ENCODE results near the gene AJAP1. TPM values are rescaled to one million over a fixed set of nuclear protein-coding genes. Genes with fewer than 3 reads are reported as not detected.

The AJAP1 gene
- total RNA-seq, 5 donors from 2014 or later (not counting 1 experiment from before 2014, with no cell fraction given) = 0.44 to 4.4 (median 0.61) TPM

GRCh38 chr1:4698911-4699310 is 44.5 kb downstream of the AJAP1 start:
- peaks cover 0 to 6% of the 10 kb centered on the region in 2 donors for H3K27me3 Mint-ChIP-seq
- no peaks in the 10 kb centered on the region for H3K4me1 ChIP-seq (ENCODE audit: control insufficient read depth in 1 of 2, extremely low read depth in 1 of 2, insufficient read depth in 2 of 2, low read length in 2 of 2)
- H3K27ac ChIP-seq (ENCODE audit: low read length) = no peak overlapping the region
- DNase-seq (no peak), ATAC-seq (replicated peaks in 1 of 4) (no peak)
- H3K27ac Mint-ChIP-seq = no peak overlapping the region
- H3K27me3 ChIP-seq (replicated peaks in 1 of 2; ENCODE audit: control insufficient read depth in 2 of 2, extremely low read depth in 1 of 2, insufficient read depth in 2 of 2, low read length in 1 of 2) = peaks cover 0 to 4% of the 10 kb centered on the region in 2 experiments
- no peaks in the 10 kb centered on the region for H3K9me3 ChIP-seq
- no peaks in the 10 kb centered on the region for H3K36me3 ChIP-seq (ENCODE audit: control insufficient read depth in 2 of 2, extremely low read depth in 1 of 2, insufficient read depth in 1 of 2, low read length in 1 of 2)
- WGBS (ENCODE audit: insufficient coverage) = 83% methylated on average over 8 of the region's 8 CpGs
- H3K36me3 Mint-ChIP-seq = no peaks in the 10 kb centered on the region
- no peaks in the 10 kb centered on the region for H3K4me1 Mint-ChIP-seq
- no peak overlapping the region for H3K4me3 ChIP-seq (ENCODE audit: control insufficient read depth in 1 of 2, extremely low read depth in 1 of 2, low read length in 1 of 2)
- no peak overlapping the region for H3K4me3 Mint-ChIP-seq
- ChIA-PET POLR2A (no interaction called here), CTCF (no interaction called here)
- H3K9me3 Mint-ChIP-seq = no peaks in the 10 kb centered on the region

GRCh38 chr1:4699376-4700301 is 45.2 kb downstream of the AJAP1 start:
- Histone ChIP-seq H3K4me1 (ENCODE audit: control insufficient read depth in 1 of 2, extremely low read depth in 1 of 2, insufficient read depth in 2 of 2, low read length in 2 of 2) (no peaks in the 10 kb centered on the region), H3K4me3 (ENCODE audit: control insufficient read depth in 1 of 2, extremely low read depth in 1 of 2, low read length in 1 of 2) (no peak overlapping the region), H3K36me3 (ENCODE audit: control insufficient read depth in 2 of 2, extremely low read depth in 1 of 2, insufficient read depth in 1 of 2, low read length in 1 of 2) (no peaks in the 10 kb centered on the region), H3K27ac (ENCODE audit: low read length) (no peak overlapping the region), H3K27me3 (replicated peaks in 1 of 2; ENCODE audit: control insufficient read depth in 2 of 2, extremely low read depth in 1 of 2, insufficient read depth in 2 of 2, low read length in 1 of 2) (no peaks in the 10 kb centered on the region), H3K9me3 (no peaks in the 10 kb centered on the region)
- Mint-ChIP-seq H3K4me1 (no peaks in the 10 kb centered on the region), H3K27me3 (peaks cover 0 to 6% of the 10 kb centered on the region in 2 donors), H3K4me3 (no peak overlapping the region), H3K9me3 (no peaks in the 10 kb centered on the region), H3K36me3 (no peaks in the 10 kb centered on the region), H3K27ac (no peak overlapping the region)
- DNase-seq (no peak), ATAC-seq (replicated peaks in 1 of 4) (no peak)
- WGBS (ENCODE audit: insufficient coverage) = 66% methylated on average over 8 of the region's 21 CpGs
- CTCF ChIA-PET = no interaction called here
- POLR2A ChIA-PET = interaction anchor here in 1 of 2 donors (0.5 kb wide), 1 partner anchor 16 kb away, joined by 5 read pairs; no protein-coding TSS in a partner anchor

- Histone ChIP-seq H3K27me3 (replicated peaks in 1 of 2; ENCODE audit: control insufficient read depth in 2 of 2, extremely low read depth in 1 of 2, insufficient read depth in 2 of 2, low read length in 1 of 2) (peaks cover 0 to 2% of the 10 kb centered on the region in 2 experiments), H3K9me3 (no peaks in the 10 kb centered on the region), H3K4me1 (ENCODE audit: control insufficient read depth in 1 of 2, extremely low read depth in 1 of 2, insufficient read depth in 2 of 2, low read length in 2 of 2) (no peaks in the 10 kb centered on the region), H3K4me3 (ENCODE audit: control insufficient read depth in 1 of 2, extremely low read depth in 1 of 2, low read length in 1 of 2) (no peak overlapping the region), H3K27ac (ENCODE audit: low read length) (no peak overlapping the region), H3K36me3 (ENCODE audit: control insufficient read depth in 2 of 2, extremely low read depth in 1 of 2, insufficient read depth in 1 of 2, low read length in 1 of 2) (no peaks in the 10 kb centered on the region)
- ChIA-PET CTCF (no interaction called here), POLR2A (no interaction called here)
- H3K27me3 Mint-ChIP-seq = peaks cover 0 to 7% of the 10 kb centered on the region in 2 donors
- ATAC-seq (replicated peaks in 1 of 4) = no peak
- DNase-seq = no peak
- H3K27ac Mint-ChIP-seq = no peak overlapping the region
- H3K4me3 Mint-ChIP-seq = no peak overlapping the region
- WGBS (ENCODE audit: insufficient coverage) = 54% methylated on average over 11 of the region's 13 CpGs
- H3K36me3 Mint-ChIP-seq = no peaks in the 10 kb centered on the region
- no peaks in the 10 kb centered on the region for H3K9me3 Mint-ChIP-seq
- no peaks in the 10 kb centered on the region for H3K4me1 Mint-ChIP-seq
These were observed 46.4 kb downstream of the AJAP1 start for GRCh38 chr1:4700801-4701200.

- H3K4me1 Mint-ChIP-seq = no peaks in the 10 kb centered on the region
- 88% methylated on average over 8 of the region's 9 CpGs for WGBS (ENCODE audit: insufficient coverage)
These were observed 46.9 kb downstream of the AJAP1 start for GRCh38 chr1:4701276-4701675.

GRCh38 chr1:4702464-4702863 is 48.1 kb downstream of the AJAP1 start:
- ATAC-seq (replicated peaks in 1 of 4) (no peak), DNase-seq (no peak)
- ChIA-PET POLR2A (no interaction called here), CTCF (no interaction called here)
- no peak overlapping the region for H3K27ac ChIP-seq (ENCODE audit: low read length)
- no peak overlapping the region for H3K4me3 ChIP-seq (ENCODE audit: control insufficient read depth in 1 of 2, extremely low read depth in 1 of 2, low read length in 1 of 2)
- no peaks in the 10 kb centered on the region for H3K9me3 ChIP-seq
- H3K4me1 Mint-ChIP-seq = no peaks in the 10 kb centered on the region
- no peak overlapping the region for H3K4me3 Mint-ChIP-seq
- WGBS (ENCODE audit: insufficient coverage) = 78% methylated on average over 7 of the region's 12 CpGs
- H3K36me3 ChIP-seq (ENCODE audit: control insufficient read depth in 2 of 2, extremely low read depth in 1 of 2, insufficient read depth in 1 of 2, low read length in 1 of 2) = no peaks in the 10 kb centered on the region
- H3K27ac Mint-ChIP-seq = no peak overlapping the region
- H3K36me3 Mint-ChIP-seq = no peaks in the 10 kb centered on the region
- no peaks in the 10 kb centered on the region for H3K9me3 Mint-ChIP-seq
- H3K27me3 ChIP-seq (replicated peaks in 1 of 2; ENCODE audit: control insufficient read depth in 2 of 2, extremely low read depth in 1 of 2, insufficient read depth in 2 of 2, low read length in 1 of 2) = peaks cover 0 to 10% of the 10 kb centered on the region in 2 experiments
- no peaks in the 10 kb centered on the region for H3K4me1 ChIP-seq (ENCODE audit: control insufficient read depth in 1 of 2, extremely low read depth in 1 of 2, insufficient read depth in 2 of 2, low read length in 2 of 2)
- H3K27me3 Mint-ChIP-seq = peaks cover 5 to 9% of the 10 kb centered on the region in 2 donors

More at GRCh38 chr1:4701276-4701675, 46.9 kb downstream of the AJAP1 start:
- H3K36me3 ChIP-seq (ENCODE audit: control insufficient read depth in 2 of 2, extremely low read depth in 1 of 2, insufficient read depth in 1 of 2, low read length in 1 of 2) = no peaks in the 10 kb centered on the region
- no peak for DNase-seq
- H3K27ac ChIP-seq (ENCODE audit: low read length) = no peak overlapping the region
- H3K9me3 ChIP-seq = no peaks in the 10 kb centered on the region
- ATAC-seq (replicated peaks in 1 of 4) = no peak
- no peak overlapping the region for H3K4me3 Mint-ChIP-seq
- H3K4me1 ChIP-seq (ENCODE audit: control insufficient read depth in 1 of 2, extremely low read depth in 1 of 2, insufficient read depth in 2 of 2, low read length in 2 of 2) = no peaks in the 10 kb centered on the region
- H3K27ac Mint-ChIP-seq = no peak overlapping the region
- ChIA-PET CTCF (no interaction called here), POLR2A (no interaction called here)
- H3K27me3 Mint-ChIP-seq = peaks cover 0 to 7% of the 10 kb centered on the region in 2 donors
- H3K36me3 Mint-ChIP-seq = no peaks in the 10 kb centered on the region
- H3K27me3 ChIP-seq (replicated peaks in 1 of 2; ENCODE audit: control insufficient read depth in 2 of 2, extremely low read depth in 1 of 2, insufficient read depth in 2 of 2, low read length in 1 of 2) = peaks cover 0 to 7% of the 10 kb centered on the region in 2 experiments
- H3K9me3 Mint-ChIP-seq = no peaks in the 10 kb centered on the region
- H3K4me3 ChIP-seq (ENCODE audit: control insufficient read depth in 1 of 2, extremely low read depth in 1 of 2, low read length in 1 of 2) = no peak overlapping the region

GRCh38 chr1:4702932-4703331 is 48.5 kb downstream of the AJAP1 start:
- Mint-ChIP-seq H3K4me1 (no peaks in the 10 kb centered on the region), H3K36me3 (no peaks in the 10 kb centered on the region), H3K27ac (no peak overlapping the region), H3K27me3 (peaks cover 7 to 9% of the 10 kb centered on the region in 2 donors), H3K9me3 (no peaks in the 10 kb centered on the region), H3K4me3 (no peak overlapping the region)
- no peaks in the 10 kb centered on the region for H3K36me3 ChIP-seq (ENCODE audit: control insufficient read depth in 2 of 2, extremely low read depth in 1 of 2, insufficient read depth in 1 of 2, low read length in 1 of 2)
- H3K4me3 ChIP-seq (ENCODE audit: control insufficient read depth in 1 of 2, extremely low read depth in 1 of 2, low read length in 1 of 2) = no peak overlapping the region
- POLR2A ChIA-PET = no interaction called here
- CTCF ChIA-PET = no interaction called here
- peaks cover 0 to 10% of the 10 kb centered on the region in 2 experiments for H3K27me3 ChIP-seq (replicated peaks in 1 of 2; ENCODE audit: control insufficient read depth in 2 of 2, extremely low read depth in 1 of 2, insufficient read depth in 2 of 2, low read length in 1 of 2)
- WGBS (ENCODE audit: insufficient coverage) = 90% methylated on average over 10 of the region's 16 CpGs
- H3K4me1 ChIP-seq (ENCODE audit: control insufficient read depth in 1 of 2, extremely low read depth in 1 of 2, insufficient read depth in 2 of 2, low read length in 2 of 2) = no peaks in the 10 kb centered on the region
- DNase-seq (no peak), ATAC-seq (replicated peaks in 1 of 4) (no peak)
- H3K27ac ChIP-seq (ENCODE audit: low read length) = no peak overlapping the region
- H3K9me3 ChIP-seq = no peaks in the 10 kb centered on the region

Measured in T-cell (primary cell).